Keratinocyte (primary cell): Measurements from ENCODE around the gene RRP1B. TPM values are rescaled to one million over a fixed set of nuclear protein-coding genes. Genes with fewer than 3 reads are reported as not detected.

Source experiments
- DNase-seq: peaks from one replicate; pipeline ENCODE4 v3.0.0-alpha.2; 2011; ENCODE audit warnings: low read depth, missing footprints, low spot score
- FAIRE-seq: peaks from 2 replicates; lab custom pipeline; 2011; peaks lifted over from hg19 to GRCh38; lab: Jason Lieb, UNC
- H2AFZ ChIP-seq: 2 replicates; pipeline ENCODE4 v1.6.0; 2012; ENCODE audit warnings: low read length, control low read depth, inconsistent platforms; ENCODE audit not compliant: control insufficient read depth
- H3K27ac ChIP-seq: 2 replicates; pipeline ENCODE4 v1.5.1; 2011; ENCODE audit warnings: low read length; ENCODE audit not compliant: control insufficient read depth, insufficient read depth
- H3K27me3 ChIP-seq: 3 replicates; pipeline ENCODE4 v1.6.0; 2011; ENCODE audit warnings: low read length; ENCODE audit not compliant: control insufficient read depth, insufficient read depth; ENCODE audit errors: extremely low read depth
- H3K36me3 ChIP-seq, 2 experiments: 2 replicates in 1 of 2; 3 replicates in 1 of 2; pipeline ENCODE4 v1.5.1; 2011; ENCODE audit warnings: low read length in 2 of 2, mild to moderate bottlenecking in 1 of 2; ENCODE audit not compliant: control insufficient read depth in 2 of 2, insufficient read depth in 2 of 2; ENCODE audit errors: extremely low read depth in 1 of 2
- H3K4me1 ChIP-seq: 3 replicates; pipeline ENCODE4 v1.5.1; 2011; ENCODE audit warnings: low read length; ENCODE audit not compliant: control insufficient read depth, insufficient read depth; ENCODE audit errors: extremely low read depth
- H3K4me2 ChIP-seq: 3 replicates; pipeline ENCODE4 v1.6.0; 2011; ENCODE audit warnings: low read depth, low read length; ENCODE audit not compliant: control insufficient read depth, insufficient read depth; ENCODE audit errors: extremely low read depth
- H3K4me3 ChIP-seq, 3 experiments: fragments of 200-600 bp in 1 of 3; sonication (generic) in 1 of 3; 2 replicates in 2 of 3; 3 replicates in 1 of 3; pipeline ENCODE4 v1.5.1; 2011 to 2016; ENCODE audit warnings: low read length in 3 of 3, mild to moderate bottlenecking in 3 of 3, control low read depth in 2 of 3, inconsistent platforms in 1 of 3, low read depth in 1 of 3, mixed read lengths in 1 of 3, mixed run types in 1 of 3, moderate library complexity in 1 of 3; ENCODE audit not compliant: control insufficient read depth in 2 of 3, insufficient read depth in 2 of 3; ENCODE audit errors: extremely low read depth in 1 of 3
- H3K79me2 ChIP-seq: 2 replicates; pipeline ENCODE4 v1.6.0; 2012; ENCODE audit warnings: low read length; ENCODE audit not compliant: control insufficient read depth, insufficient read depth
- H3K9ac ChIP-seq: 3 replicates; pipeline ENCODE4 v1.6.0; 2011; ENCODE audit warnings: low read length; ENCODE audit not compliant: control insufficient read depth, insufficient read depth; ENCODE audit errors: extremely low read depth
- H3K9me1 ChIP-seq: 3 replicates; pipeline ENCODE4 v1.6.0; 2011; ENCODE audit warnings: low read length; ENCODE audit not compliant: control insufficient read depth, insufficient read depth; ENCODE audit errors: extremely low read depth
- H3K9me3 ChIP-seq: 2 replicates; pipeline ENCODE4 v1.5.1; 2012; ENCODE audit warnings: low read depth, low read length; ENCODE audit not compliant: control insufficient read depth
- H4K20me1 ChIP-seq: 3 replicates; pipeline ENCODE4 v1.6.0; 2011; ENCODE audit warnings: low read length; ENCODE audit not compliant: control insufficient read depth, insufficient read depth; ENCODE audit errors: extremely low read depth
- CTCF ChIP-seq, 3 experiments: IDR thresholded peaks in 1 of 3; conservative IDR thresholded peaks in 1 of 3; optimal IDR thresholded peaks in 1 of 3; 2 replicates in 2 of 3; 3 replicates in 1 of 3; pipeline versions ENCODE3 to v1.5.1; 2011; ENCODE audit warnings: low read length in 3 of 3, mild to moderate bottlenecking in 3 of 3, moderate library complexity in 2 of 3, control low read depth in 1 of 3, inconsistent platforms in 1 of 3; ENCODE audit not compliant: insufficient read depth in 2 of 3; ENCODE audit errors: extremely low read depth in 1 of 3
- EZH2 ChIP-seq: IDR thresholded peaks from one replicate; pipeline ENCODE4 v1.6.1; 2012; ENCODE audit warnings: inconsistent platforms, mild to moderate bottlenecking, low read length, moderate library complexity
- dilution Hi-C: fragments of 300-500 bp; cut with MboI; formaldehyde crosslinking; loops from one replicate; pipeline ENCODE4 v1.7.0; 2020; ENCODE audit warnings: low sequenced_read_pairs; ENCODE audit not compliant: extremely low pct_ligation_motif_present
- polyA plus RNA-seq, 5 experiments: library from polyadenylated mRNA; depleted of rRNA in 3 of 5; stranded (reverse) in 3 of 5; stranded (forward) in 1 of 5; unstranded in 1 of 5; fragments of >200 nt; gene quantifications; 1 replicate in 1 of 5; 2 replicates in 3 of 5; 3 replicates in 1 of 5; pipeline versions ENCODE4 v1.2.1 to v1.2.3, GENCODE V29; 2011 to 2012; ENCODE audit warnings: missing spikeins in 2 of 5, low read depth in 1 of 5, low replicate concordance in 1 of 5

The RRP1B gene
- polyA plus RNA-seq, 1 donor (not counting 4 experiments of a cell fraction or from before 2014, with no cell fraction given), result 19.8 TPM

DNA sequence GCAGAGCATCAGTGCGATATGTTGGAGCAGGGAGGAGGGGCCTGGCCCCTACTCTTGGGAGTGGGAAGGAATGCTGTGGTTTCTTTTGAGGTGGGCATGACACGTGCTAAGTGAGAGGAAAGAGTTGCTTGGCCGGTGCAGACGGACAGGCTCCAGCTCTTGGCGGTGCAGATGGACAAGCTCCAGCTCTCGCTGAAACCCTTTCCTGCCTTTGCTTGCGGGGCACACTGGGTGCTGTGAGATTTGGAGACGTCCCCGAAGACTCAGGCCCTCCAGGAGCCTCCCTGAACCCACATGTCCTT, 75.5 kb downstream of the RRP1B start:
- no peak for DNase-seq
- peaks cover 2% of the 10 kb centered on the region for H3K9me3 ChIP-seq
- no peak overlapping the region for H3K4me3 ChIP-seq
- H3K79me2 ChIP-seq, result peaks cover 71% of the 10 kb centered on the region
- no peaks in the 10 kb centered on the region for H3K27me3 ChIP-seq
- peaks cover 16% of the 10 kb centered on the region for H4K20me1 ChIP-seq
- H3K4me2 ChIP-seq, result no peak overlapping the region
- H3K27ac ChIP-seq, result no peak overlapping the region
- FAIRE-seq, result no peak
- H3K9ac ChIP-seq, result no peak overlapping the region
- no peak overlapping the region for H2AFZ ChIP-seq
- dilution Hi-C loops, result no loop called here
- no peak for TF ChIP-seq EZH2
- TF ChIP-seq CTCF (optimal IDR thresholded peaks at IDR 0.05 in 1 of 3, IDR thresholded peaks at IDR 0.05 in 1 of 3, conservative IDR thresholded peaks at IDR 0.05 in 1 of 3; ENCODE audit: extremely low read depth in 1 of 3, insufficient read depth in 2 of 3, low read length in 3 of 3), result no peak
- H3K36me3 ChIP-seq, result peaks cover 19 to 39% of the 10 kb centered on the region in 2 experiments
- peaks cover 2% of the 10 kb centered on the region for H3K9me1 ChIP-seq
- peaks cover 13% of the 10 kb centered on the region for H3K4me1 ChIP-seq

DNA sequence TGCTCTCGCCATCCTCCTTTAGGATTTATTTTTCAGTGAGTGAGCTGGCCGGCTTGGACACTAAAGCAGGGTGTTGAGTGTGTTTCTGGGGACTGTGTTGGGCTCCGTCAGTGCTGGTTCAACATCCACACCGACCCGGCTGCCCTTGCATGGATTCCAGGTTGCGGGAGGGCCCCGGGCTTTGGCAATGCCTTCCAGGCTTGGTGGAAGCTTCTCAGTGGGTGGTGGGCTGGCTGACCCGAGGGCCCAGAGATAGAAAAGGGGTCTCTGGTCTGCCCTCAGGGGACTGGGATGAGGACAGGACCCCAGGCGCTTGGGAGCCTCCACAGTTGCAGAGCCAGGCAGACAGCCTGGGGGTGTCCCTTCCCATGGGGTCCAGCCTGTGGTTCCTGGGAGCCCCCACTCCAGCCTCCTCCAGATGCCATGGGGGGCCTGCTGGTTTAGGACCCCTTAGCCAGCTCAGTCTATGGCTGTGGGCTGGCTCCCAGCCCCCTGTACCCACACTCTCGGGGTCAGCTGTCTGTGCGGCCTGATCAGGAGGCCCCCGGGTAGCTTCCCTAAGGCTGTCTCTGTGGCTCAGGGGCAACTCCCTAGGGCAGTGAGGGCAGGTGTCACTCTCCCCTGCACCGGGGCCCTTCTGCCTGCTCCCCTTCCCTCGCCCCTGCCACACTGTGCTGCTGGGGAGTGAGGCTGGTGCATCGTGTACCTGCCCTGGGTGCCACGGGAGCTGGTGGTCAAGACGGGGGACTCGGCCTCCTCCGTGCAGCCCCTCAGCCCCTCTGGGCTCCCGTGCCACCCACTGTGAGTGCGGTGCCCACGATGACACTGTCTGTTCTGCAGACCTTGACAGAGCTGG, 76.1 kb downstream of the RRP1B start:
- Histone ChIP-seq H3K79me2 (peaks cover 70% of the 10 kb centered on the region), H3K4me3 (no peak overlapping the region), H4K20me1 (peaks cover 16% of the 10 kb centered on the region), H3K9me1 (peaks cover 2% of the 10 kb centered on the region), H3K9ac (no peak overlapping the region), H3K9me3 (peaks cover 2% of the 10 kb centered on the region), H3K4me1 (peaks cover 13% of the 10 kb centered on the region), H3K27ac (no peak overlapping the region), H3K27me3 (no peaks in the 10 kb centered on the region), H2AFZ (no peak overlapping the region), H3K36me3 (peaks cover 19 to 42% of the 10 kb centered on the region in 2 experiments), H3K4me2 (no peak overlapping the region)
- DNase-seq (no peak), FAIRE-seq (no peak)
- TF ChIP-seq EZH2 (no peak), CTCF (optimal IDR thresholded peaks at IDR 0.05 in 1 of 3, IDR thresholded peaks at IDR 0.05 in 1 of 3, conservative IDR thresholded peaks at IDR 0.05 in 1 of 3; ENCODE audit: extremely low read depth in 1 of 3, insufficient read depth in 2 of 3, low read length in 3 of 3) (no peak)
- dilution Hi-C loops, result no loop called here
